K562 (cell line): ENCODE data around the gene MYMX. TPM values are rescaled to one million over a fixed set of nuclear protein-coding genes. Genes with fewer than 3 reads are reported as not detected.

Experiments used
- ATAC-seq: fragments of 200-7000 bp; cut with Tn5 transposase; 3 replicates; pipeline ENCODE4 v1.9.1; 2020; ENCODE audit warnings: moderate library complexity
- BruUV-seq: library from RNA; stranded (reverse); fragments of 400-500 nt; replicated peaks from 2 replicates; lab custom pipeline; 2021; lab: Mats Ljungman, UMichigan
- CTCF ChIA-PET: fragments of 300-600 bp; formaldehyde crosslinking; extraction: SDS; loops from one replicate; lab custom pipeline; 2021; ENCODE audit warnings: low intra/inter-chr PET ratio; lab: Yijun Ruan, JAX
- POLR2A ChIA-PET: fragments of 300-600, 350-650 bp; sonication (Branson Sonifier 250); formaldehyde crosslinking; extraction: SDS; loops from one replicate; lab custom pipeline; 2021; ENCODE audit warnings: antibody characterized with exemption, inconsistent platforms; lab: Yijun Ruan, JAX
- DNase-seq, 4 experiments: peaks; one replicate each; pipeline versions ENCODE4 v3.0.0 to v3.0.0-alpha.2; 2011 to 2018; ENCODE audit warnings: low spot score in 3 of 4, mixed read lengths in 3 of 4; ENCODE audit errors: extremely low read depth in 1 of 4
- FAIRE-seq: peaks from 2 replicates; lab custom pipeline; 2011; peaks lifted over from hg19 to GRCh38; lab: Jason Lieb, UNC
- H2AFZ ChIP-seq: 2 replicates; pipeline ENCODE4 v1.6.0; 2011; ENCODE audit warnings: low read depth, low read length, control low read depth, inconsistent platforms
- H3K27ac ChIP-seq: fragments of 200-600 bp; 3 replicates; pipeline ENCODE4 v1.8.0; 2011; ENCODE audit warnings: low read depth, mild to moderate bottlenecking, control low read depth, inconsistent platforms, low read length, moderate library complexity, mixed read lengths; ENCODE audit errors: extremely low read depth
- H3K27me3 ChIP-seq, 2 experiments: fragments of 300-600 bp in 1 of 2; 2 replicates in 1 of 2; 3 replicates in 1 of 2; pipeline versions ENCODE4 v1.6.0 to v1.8.0; 2011; ENCODE audit warnings: inconsistent platforms in 2 of 2, low read length in 2 of 2, mild to moderate bottlenecking in 1 of 2, mixed read lengths in 1 of 2, moderate library complexity in 1 of 2; ENCODE audit not compliant: control insufficient read depth in 2 of 2, insufficient read depth in 2 of 2
- H3K36me3 ChIP-seq: fragments of 300-600 bp; 3 replicates; pipeline ENCODE4 v1.8.0; 2011; ENCODE audit warnings: mild to moderate bottlenecking, low read length, inconsistent platforms; ENCODE audit not compliant: control insufficient read depth, insufficient read depth
- H3K4me1 ChIP-seq, 2 experiments: fragments of 200-600 bp in 1 of 2; replicated peaks in 1 of 2; 2 replicates in 1 of 2; 3 replicates in 1 of 2; pipeline versions ENCODE4 v1.5.1 to v1.8.0; 2011; ENCODE audit warnings: inconsistent platforms in 2 of 2, low read length in 2 of 2, mild to moderate bottlenecking in 1 of 2, mixed read lengths in 1 of 2, moderate library complexity in 1 of 2; ENCODE audit not compliant: control insufficient read depth in 2 of 2, insufficient read depth in 2 of 2
- H3K4me2 ChIP-seq: 2 replicates; pipeline ENCODE4 v1.6.1; 2011; ENCODE audit warnings: low read length, control low read depth, inconsistent platforms, mixed read lengths; ENCODE audit not compliant: insufficient read depth
- H3K4me3 ChIP-seq: fragments of 200-600 bp; sonication (generic), shearing (Covaris generic); 2 replicates; pipeline ENCODE4 v1.5.1; 2016; ENCODE audit warnings: control low read depth, inconsistent platforms
- H3K79me2 ChIP-seq: fragments of 200-600 bp; 3 replicates; pipeline ENCODE4 v1.8.0; 2011; ENCODE audit warnings: low read length, inconsistent platforms; ENCODE audit not compliant: control insufficient read depth, insufficient read depth
- H3K9ac ChIP-seq, 2 experiments: 2 replicates each; pipeline versions ENCODE4 v1.6.0 to v1.6.1; 2011; ENCODE audit warnings: low read depth in 2 of 2, low read length in 2 of 2, control low read depth in 1 of 2, inconsistent platforms in 1 of 2, mild to moderate bottlenecking in 1 of 2, mixed read lengths in 1 of 2; ENCODE audit not compliant: insufficient read depth in 1 of 2
- H3K9me1 ChIP-seq: one replicate; pipeline ENCODE4 v1.6.0; 2011; ENCODE audit warnings: inconsistent platforms, mild to moderate bottlenecking, low read length, moderate library complexity; ENCODE audit not compliant: control insufficient read depth, insufficient read depth
- H3K9me3 ChIP-seq: replicated peaks from 2 replicates; pipeline ENCODE4 v1.5.1; 2011; ENCODE audit warnings: low read depth, low read length, inconsistent platforms; ENCODE audit not compliant: control insufficient read depth, insufficient read depth
- H4K20me1 ChIP-seq: replicated peaks from 2 replicates; pipeline ENCODE4 v1.6.1; 2011; ENCODE audit warnings: low read length, inconsistent platforms, mixed read lengths; ENCODE audit not compliant: control insufficient read depth, insufficient read depth
- ARNT ChIP-seq, 2 experiments: fragments of 450-650 bp; IDR thresholded peaks; 2 replicates each; pipeline ENCODE4 v1.6.1; 2016; ENCODE audit warnings: mild to moderate bottlenecking in 1 of 2
- GATAD2A ChIP-seq: fragments of 450-650 bp; IDR thresholded peaks from 2 replicates; pipeline ENCODE4 v1.6.1; 2017
- RBFOX2 ChIP-seq: fragments of 200-400 bp; formaldehyde crosslinking; IDR thresholded peaks from 2 replicates; pipeline ENCODE4 v1.6.1; 2017; ENCODE audit warnings: low read depth, mild to moderate bottlenecking, low read length, moderate library complexity
- XRCC4 ChIP-seq: IDR thresholded peaks from one replicate; pipeline ENCODE4 v1.6.1; 2011; ENCODE audit not compliant: insufficient read depth, insufficient read length; ENCODE audit errors: extremely low read depth
- ZNF354B ChIP-seq: fragments of 250-450 bp; sonication (Bioruptor Pico); IDR thresholded peaks from 2 replicates; pipeline ENCODE4 v1.4.0; 2020
- ZNF408 ChIP-seq: fragments of 250-450 bp; sonication (Bioruptor Pico); IDR thresholded peaks from 2 replicates; pipeline ENCODE4 v1.4.0; 2020; ENCODE audit warnings: low read depth, mild to moderate bottlenecking, moderate library complexity
- WGBS: fragments of 100-300 bp; shearing (Covaris generic); methylation state at CpG from one replicate; pipeline ENCODE4 v1.1.6; 2016; ENCODE audit warnings: low coverage, mixed read lengths; ENCODE audit not compliant: insufficient coverage; ENCODE audit errors: missing lambda C conversion rate; 5-methylcytosine and 5-hydroxymethylcytosine counted together
- in situ Hi-C: fragments of 300-500 bp; cut with MboI; formaldehyde crosslinking; loops from 4 replicates; pipeline ENCODE4 v1.15.0; 2018; ENCODE audit warnings: inconsistent platforms, mixed read lengths
- intact Hi-C: fragments of 100-400 bp; cut with micrococcal nuclease; formaldehyde crosslinking; loops from 2 replicates; pipeline ENCODE4 v1.14.2; 2022
- polyA plus RNA-seq, 8 experiments: library from polyadenylated mRNA; depleted of rRNA in 4 of 8; stranded (reverse) in 5 of 8; unstranded in 3 of 8; fragments of >200 nt; fragmentation: Nextera tagmentation in 2 of 8; fragmentation: Illumina TruSeq in 1 of 8; extraction: Ambion mirVana in 2 of 8; extraction: Trizol in 1 of 8; gene quantifications; 2 replicates each; pipeline versions ENCODE4 v1.2.1 to v1.2.3, GENCODE V29; 2011 to 2014; ENCODE audit warnings: inconsistent platforms in 1 of 8, missing spikeins in 1 of 8
- total RNA-seq, 7 experiments: library from RNA; depleted of rRNA in 6 of 7; stranded (reverse); fragments of >200 nt in 6 of 7; fragmentation: Illumina TruSeq in 2 of 7; extraction: Trizol in 2 of 7; gene quantifications; 2 replicates each; pipeline versions ENCODE4 v1.2.1 to v1.2.3, GENCODE V29; 2011 to 2021; ENCODE audit warnings: low replicate concordance in 1 of 7
- TF ChIP-seq, protein P1 (sequence below): fragments of 150-350 bp; IDR thresholded peaks from 2 replicates; pipeline ENCODE4 v1.6.1; 2014; ENCODE audit warnings: low read depth, mild to moderate bottlenecking, low read length, borderline replicate concordance

Gene MYMX
- total and polyA plus RNA-seq, 9 of the 15 experiments (the other 6 are each of a cell fraction or from before 2014, with no cell fraction given) = 0.12 TPM; not detected in 8

DNA sequence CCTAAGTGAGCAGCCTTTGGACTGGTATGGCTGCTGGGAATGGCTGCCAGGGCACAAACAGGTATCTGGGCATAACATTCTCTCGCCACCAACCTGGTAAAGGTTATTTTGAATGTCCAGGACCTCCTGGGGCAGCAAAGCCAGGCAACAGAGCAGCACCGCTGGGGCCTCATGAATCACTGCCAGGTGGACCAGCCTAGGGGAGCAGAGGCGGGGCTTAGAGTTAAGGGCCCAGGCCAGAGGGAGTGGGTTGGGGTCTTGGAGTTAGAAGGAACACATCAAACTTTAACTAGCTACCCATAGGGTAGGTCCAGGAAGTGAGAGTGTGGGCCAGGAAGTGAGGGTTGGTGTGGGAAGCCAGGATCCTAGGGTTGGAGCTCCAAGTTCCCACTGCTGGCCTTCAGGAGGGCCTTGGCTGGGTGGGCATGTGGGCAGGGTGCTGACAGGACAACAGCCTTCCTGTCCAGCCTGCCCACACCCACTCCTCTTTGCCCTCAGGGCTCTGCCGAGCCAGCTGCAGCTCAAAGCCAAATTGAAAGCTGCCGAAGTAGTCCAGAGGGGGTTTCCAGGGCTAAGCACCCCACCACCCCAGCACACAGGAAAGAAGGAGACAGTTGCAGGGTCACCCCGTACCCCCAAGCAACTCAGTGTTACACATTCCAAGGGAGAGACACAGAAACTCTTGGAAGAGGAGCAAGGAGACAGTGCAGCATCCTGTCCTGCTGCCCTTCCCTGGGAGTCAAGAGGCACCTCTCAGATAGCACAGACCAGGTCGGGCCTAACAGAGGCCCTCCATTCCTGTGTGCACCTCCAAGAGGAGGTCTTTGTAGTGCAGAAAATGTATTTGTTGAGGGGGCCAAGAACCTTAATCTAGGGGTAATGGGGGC lies 46.0 kb downstream of the MYMX start:
- Histone ChIP-seq H3K79me2 (peaks cover 17% of the 10 kb centered on the region), H3K9me3 (no peaks in the 10 kb centered on the region), H2AFZ (no peak overlapping the region), H3K9ac (peak overlapping the region in 1 of 2 experiments; percentile 94; a peak in 2 of 4 replicates), H3K27me3 (no peaks in the 10 kb centered on the region), H3K36me3 (peaks cover 49% of the 10 kb centered on the region; the same call in 1 of the 3 replicates), H3K4me3 (no peak overlapping the region), H3K27ac (no peak overlapping the region), H3K4me1 (peaks cover 24 to 40% of the 10 kb centered on the region in 2 experiments; a peak in 4 of 5 replicates), H3K9me1 (peaks cover 4% of the 10 kb centered on the region), H4K20me1 (no peaks in the 10 kb centered on the region), H3K4me2 (0 out of 2 replicates have a peak overlapping the region, but pooled peaks have one; percentile 90)
- TF ChIP-seq RBFOX2 (0 out of 2 replicates have a peak, but pooled peaks have one; percentile 23), GATAD2A (no peak), XRCC4 (no peak), ZNF408 (CRISPR knock-in tag) (no peak), ZNF354B (CRISPR knock-in tag) (no peak), ARNT (IDR thresholded peaks at IDR 0.05) (no peak)
- TF ChIP-seq, protein P1, sequence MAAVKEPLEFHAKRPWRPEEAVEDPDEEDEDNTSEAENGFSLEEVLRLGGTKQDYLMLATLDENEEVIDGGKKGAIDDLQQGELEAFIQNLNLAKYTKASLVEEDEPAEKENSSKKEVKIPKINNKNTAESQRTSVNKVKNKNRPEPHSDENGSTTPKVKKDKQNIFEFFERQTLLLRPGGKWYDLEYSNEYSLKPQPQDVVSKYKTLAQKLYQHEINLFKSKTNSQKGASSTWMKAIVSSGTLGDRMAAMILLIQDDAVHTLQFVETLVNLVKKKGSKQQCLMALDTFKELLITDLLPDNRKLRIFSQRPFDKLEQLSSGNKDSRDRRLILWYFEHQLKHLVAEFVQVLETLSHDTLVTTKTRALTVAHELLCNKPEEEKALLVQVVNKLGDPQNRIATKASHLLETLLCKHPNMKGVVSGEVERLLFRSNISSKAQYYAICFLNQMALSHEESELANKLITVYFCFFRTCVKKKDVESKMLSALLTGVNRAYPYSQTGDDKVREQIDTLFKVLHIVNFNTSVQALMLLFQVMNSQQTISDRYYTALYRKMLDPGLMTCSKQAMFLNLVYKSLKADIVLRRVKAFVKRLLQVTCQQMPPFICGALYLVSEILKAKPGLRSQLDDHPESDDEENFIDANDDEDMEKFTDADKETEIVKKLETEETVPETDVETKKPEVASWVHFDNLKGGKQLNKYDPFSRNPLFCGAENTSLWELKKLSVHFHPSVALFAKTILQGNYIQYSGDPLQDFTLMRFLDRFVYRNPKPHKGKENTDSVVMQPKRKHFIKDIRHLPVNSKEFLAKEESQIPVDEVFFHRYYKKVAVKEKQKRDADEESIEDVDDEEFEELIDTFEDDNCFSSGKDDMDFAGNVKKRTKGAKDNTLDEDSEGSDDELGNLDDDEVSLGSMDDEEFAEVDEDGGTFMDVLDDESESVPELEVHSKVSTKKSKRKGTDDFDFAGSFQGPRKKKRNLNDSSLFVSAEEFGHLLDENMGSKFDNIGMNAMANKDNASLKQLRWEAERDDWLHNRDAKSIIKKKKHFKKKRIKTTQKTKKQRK = no peak
- ChIA-PET POLR2A (interaction anchor here (0.5 to 8.2 kb wide), 9 partner anchors 9 to 633 kb away, joined by 3 to 69 read pairs (median 4); partner anchors contain the start of genes GTPBP2 and HSP90AB1), CTCF (interaction anchor here (1.0 kb wide), 1 partner anchor 539 kb away, joined by 5 read pairs; no protein-coding TSS in a partner anchor)
- ATAC-seq (no peak), FAIRE-seq (no peak), DNase-seq (no peak)
- BruUV-seq = no TSS peak
- WGBS = 85% methylated on average over 6 of the region's 7 CpGs
- in situ Hi-C loops (no loop called here), intact Hi-C loops (no loop called here)
